ENCODE results near the gene EEF2.

The EEF2 gene

DNA sequence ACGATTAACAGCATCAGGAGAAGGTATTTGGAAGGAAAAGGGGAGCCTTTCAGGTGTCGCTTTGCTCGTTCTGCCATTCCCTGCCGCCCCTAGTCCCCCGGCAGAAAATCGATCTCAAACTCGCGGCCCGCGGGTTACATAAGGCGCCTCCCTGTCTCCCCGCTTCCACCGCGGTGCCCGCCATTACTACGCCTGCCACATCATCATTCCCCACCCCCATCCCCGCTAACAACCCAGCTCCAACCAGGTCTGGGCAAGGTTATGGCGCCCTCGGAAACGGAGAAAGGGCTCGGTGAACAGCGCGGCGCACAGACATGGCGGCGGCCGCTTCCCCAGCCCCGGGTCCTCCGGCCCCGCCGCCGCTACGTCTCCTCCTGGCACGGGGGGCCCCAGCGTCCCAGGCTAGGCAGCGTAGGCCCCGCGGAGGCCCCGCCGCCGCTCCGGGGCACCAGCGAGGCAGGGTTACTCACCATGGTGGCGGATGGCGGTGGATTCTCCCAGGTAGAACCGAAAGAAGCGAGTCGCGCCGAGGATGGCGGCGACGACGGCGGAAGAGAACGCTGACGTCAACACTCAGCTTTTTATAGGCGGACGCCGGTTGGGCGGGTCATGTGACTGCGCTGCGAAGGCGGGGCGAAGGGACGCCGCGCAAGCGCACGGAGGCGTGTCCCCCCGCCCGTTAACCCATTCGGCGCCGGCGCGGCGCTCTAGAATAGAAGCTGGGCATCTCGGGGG, at the start of gene EEF2:
EEF2 (minus strand) TSS at position 556 of the 735 bp plus-strand sequence; CDS start at position 473, 83 bp downstream.
- peak; percentile 87 for DNase-seq

DNA sequence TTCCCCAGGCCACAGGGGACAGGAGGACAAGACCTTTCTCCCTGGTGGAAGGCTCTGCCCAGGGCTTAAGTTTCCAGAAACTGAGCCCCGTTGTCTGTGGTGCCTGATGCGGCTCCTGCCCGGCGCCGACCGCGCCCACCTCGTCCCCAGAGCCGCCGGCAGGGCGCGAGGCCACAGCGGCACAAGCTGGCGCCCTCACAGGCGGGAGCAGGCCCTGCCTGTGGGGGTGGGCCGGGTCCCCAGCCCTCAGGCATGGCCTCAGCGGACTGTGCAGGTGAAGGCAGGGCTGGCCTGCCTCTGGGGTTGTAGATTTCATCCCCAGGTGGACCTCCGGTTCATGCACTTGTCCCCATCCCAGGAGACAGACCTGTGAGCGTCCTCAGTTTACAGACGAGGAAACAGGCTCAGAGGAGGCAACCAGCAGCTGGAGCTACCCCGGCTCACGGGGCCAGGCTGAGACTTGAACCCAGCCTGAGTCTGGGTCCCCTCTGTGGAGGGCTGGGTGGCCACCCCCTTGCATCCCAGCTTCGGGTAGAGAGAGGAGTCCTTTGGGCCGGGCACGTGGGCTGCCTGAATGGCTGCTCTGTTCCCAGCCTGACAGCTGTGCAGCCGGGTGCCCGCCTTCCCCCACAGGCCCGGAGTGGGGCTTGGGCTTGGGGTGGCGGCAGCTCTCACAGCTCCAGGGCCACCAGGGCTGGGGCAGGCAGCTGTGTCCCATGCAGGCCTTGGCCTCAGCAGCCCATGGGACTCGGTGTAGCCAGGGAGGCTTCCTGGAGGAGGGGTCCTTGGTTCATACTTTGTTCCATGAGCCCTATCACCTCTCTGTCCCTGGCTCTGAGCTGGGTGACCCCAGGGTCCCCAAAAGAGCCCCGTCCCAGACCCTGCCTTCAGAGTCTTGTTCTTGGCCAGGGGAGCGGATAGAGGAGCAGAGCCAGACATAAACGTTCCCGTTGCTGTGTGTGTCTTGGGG, 49.1 kb upstream of the EEF2 start:
- DNase-seq = no peak

DNA sequence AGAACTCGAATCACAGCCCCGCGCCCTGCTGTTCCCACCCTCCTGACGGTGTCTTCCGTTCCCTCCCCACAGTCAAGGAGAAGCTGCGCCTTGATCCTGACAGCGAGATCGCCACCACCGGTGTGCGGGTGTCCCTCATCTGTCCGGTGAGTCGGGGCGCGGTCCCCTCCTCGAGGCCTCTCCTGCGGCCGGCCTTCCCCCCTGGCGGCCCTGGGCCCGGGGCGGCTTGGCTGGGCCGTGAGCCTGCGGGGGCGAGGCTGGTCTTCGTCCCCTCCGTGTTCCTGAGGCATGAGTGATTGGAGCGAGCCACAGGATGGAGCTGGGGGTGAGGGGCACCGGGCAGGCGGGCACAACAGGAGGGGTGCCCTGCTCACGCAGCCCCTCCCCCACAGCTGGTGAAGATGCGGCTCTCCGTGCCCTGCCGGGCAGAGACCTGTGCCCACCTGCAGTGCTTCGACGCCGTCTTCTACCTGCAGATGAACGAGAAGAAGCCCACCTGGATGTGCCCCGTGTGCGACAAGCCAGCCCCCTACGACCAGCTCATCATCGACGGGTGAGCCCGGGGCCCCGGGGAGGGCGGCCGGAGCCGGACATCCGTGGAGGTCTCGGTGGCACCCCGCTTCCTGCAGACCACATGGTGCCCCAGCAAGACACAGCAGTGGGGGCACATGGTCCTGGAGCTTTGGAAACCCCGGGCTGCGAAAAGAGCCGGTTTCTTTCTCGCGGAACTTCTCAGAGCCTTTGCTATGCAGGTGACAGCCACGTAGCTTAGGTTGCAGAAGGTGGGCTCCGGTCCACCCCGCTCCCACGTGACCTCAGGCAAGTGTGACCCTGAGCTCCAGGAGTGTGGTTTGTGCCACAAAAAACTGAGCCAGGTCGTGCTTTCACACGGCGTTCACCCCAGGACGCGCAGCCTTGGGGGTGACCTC, 48.0 kb upstream of the EEF2 start:
- DNase-seq = no peak

GRCh38 chr19:4032436-4032835, 47.2 kb upstream of the EEF2 start:
- no peak for DNase-seq

DNA sequence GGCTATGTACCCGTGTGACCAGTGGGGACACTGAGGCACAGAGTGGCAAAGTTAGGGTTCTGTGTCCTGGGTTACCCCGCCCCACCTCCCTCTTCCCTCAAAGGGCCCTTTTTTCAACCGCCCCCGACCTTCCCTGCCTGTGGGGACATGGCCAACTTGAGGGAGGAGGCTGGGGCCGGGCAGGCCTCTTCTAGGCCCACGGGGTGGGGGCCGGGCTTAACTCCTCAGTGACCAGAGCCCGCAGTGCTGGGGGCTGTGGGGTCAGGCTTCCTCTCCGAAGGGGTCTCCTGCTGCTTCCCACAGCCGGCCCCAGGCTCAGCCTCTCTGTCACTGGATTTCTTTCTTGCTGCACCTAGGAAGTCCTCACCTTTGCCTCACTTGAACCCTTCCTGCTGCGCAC, 46.2 kb upstream of the EEF2 start:
- DNase-seq = no peak

DNA sequence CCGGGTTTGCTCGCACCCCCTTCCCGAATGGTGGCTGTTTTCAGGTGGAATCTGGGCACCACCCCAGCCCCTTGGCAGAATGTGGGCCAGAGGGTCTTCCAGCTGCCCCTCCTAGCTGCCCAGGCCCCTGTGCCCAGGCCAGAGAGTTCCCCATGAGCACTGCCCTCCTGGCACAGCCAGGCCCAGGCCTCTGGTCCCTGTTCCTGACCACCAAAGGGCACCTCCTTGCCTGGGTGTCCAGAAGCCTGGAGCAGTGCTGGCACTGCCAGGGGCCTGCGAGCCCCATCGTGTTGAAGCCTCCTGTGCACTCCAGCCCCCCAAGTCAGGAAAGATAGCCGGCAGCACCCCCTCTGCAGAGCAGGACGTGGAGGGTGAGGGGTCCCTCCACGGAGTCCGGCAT, 45.7 kb upstream of the EEF2 start:
- DNase-seq = no peak

DNA sequence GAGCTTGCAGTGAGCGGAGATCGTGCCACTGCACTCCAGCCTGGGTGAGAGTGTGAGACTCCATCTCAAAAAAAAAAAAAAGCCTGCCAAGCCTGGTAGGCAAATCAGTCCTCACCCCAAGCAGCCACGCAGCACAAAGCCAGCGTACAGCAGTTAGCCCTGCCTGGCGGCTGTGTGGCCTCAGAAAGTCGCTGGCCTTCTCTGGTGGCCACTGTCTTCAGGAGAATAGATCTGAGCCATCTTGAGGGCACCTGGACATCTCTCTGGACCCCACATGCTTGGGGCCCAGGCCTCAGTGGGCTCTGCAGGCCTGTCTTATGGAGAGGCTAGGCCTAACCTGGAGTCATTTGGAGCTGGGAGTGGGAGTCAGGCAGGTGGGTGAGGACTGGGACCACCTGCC, 45.3 kb upstream of the EEF2 start:
- DNase-seq = no peak

GRCh38 chr19:4029247-4029614, 44.0 kb upstream of the EEF2 start:
- DNase-seq = no peak

GRCh38 chr19:4028334-4029246, 43.3 kb upstream of the EEF2 start:
- DNase-seq = no peak

GRCh38 chr19:4027146-4027545, 41.9 kb upstream of the EEF2 start:
- DNase-seq = no peak

GRCh38 chr19:4025317-4025716, 40.1 kb upstream of the EEF2 start:
- no peak for DNase-seq

- no peak for DNase-seq
Observed at GRCh38 chr19:4023600-4024398, 38.5 kb upstream of the EEF2 start.

DNA sequence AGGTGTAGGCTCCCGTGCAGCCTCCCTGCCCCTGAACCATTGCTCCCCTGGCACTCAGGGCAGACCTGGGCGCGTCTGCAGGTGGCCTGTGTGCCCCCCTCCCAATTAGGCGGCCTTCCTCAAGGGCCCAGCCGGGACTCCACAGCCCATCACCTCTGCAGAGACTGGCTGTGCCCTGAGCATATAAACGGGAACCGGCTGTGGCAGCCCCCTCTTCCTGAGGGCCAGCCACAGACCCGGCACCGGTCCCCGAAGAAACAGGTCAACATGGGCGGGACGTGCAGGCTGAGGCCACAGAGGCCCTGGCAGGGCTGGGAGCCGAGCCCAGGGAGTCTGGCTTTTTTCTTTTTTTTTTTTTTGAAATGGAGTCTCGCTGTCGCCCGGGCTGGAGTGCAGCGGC, 34.3 kb upstream of the EEF2 start:
- DNase-seq = no peak

GRCh38 chr19:4018775-4019504, 33.7 kb upstream of the EEF2 start:
- DNase-seq = no peak

DNA sequence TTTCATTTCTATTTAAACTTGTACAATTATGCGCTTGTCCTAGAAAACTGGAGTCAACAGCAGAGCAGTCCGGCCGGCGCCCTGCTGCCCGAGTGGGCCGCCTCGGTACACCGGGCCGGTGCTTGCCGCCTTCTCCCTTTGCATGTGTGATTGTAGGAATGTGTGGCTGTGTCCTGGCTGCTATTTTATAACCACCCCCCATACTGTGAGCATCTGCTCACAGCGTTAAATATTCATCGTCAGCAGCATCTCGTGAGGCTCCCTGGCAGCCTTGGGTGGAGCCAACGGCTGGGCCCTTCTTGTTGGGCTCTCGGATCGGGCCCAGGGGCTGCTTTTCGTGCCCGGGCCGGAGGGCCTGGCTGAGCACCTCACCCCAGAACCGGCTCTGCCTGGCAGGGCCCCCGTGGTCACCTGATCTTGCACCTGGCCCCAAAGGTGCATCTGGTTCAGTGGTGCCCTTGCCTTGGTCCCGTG, 32.9 kb upstream of the EEF2 start:
- no peak for DNase-seq

GRCh38 chr19:4016903-4017638, 31.8 kb upstream of the EEF2 start:
- no peak for DNase-seq

DNA sequence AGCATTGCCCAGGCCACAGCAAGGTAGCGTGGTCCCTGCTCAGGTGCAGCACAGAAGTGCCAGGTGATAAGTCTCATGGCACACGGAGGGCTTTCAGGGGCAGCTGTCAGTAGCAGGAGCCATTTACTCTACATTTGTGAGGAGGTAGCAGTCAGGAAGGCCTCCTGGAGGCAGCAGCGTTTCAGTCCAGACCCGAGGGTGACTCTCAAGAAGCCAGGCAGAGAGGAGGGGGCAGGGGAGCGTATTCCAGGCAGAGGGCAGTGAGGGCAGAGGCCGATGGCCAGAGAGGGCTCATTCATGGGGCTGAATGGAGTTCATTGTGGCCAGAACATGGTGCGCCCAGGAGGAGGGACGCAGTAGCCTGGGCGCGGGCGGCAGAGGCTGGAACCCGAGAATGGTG, 31.2 kb upstream of the EEF2 start:
- DNase-seq = no peak

DNA sequence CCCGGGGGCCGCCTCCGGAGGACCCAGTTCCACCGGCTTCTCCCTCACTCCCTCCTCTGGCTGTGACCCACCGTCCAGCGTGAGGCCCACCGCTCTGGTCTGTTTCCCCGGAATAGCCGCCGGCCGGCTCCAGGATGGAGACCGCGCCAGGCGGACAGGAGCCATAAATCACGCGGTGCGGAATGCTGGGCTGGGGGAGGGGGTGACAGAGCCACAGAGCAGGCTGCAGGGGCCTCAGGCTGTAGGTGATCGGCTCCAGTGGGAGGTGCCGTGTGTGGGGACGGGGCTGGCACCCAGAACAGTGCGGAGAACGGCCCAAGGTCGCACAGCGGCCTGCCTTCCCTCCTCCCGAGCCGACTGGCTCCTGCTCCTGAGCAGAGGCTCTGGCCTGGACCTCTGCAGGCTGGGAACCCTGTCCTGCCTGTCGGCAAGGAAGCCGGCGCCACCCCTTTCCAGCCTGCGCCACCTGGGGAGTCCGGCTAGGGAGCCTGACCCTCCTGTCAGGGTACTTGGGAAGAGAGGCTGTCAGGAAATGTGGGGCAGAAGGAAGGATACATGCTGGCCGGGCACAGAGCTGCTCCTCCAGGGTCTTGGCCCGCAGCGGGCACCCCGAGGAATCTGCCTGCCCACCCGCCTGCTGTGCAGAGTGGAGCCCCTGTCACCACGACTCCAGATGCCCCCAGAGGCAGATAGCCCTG, 30.6 kb upstream of the EEF2 start:
- no peak for DNase-seq

All from DMS79 treated with DMSO at 0.1 percent for 48 hours (cell line).